Stimulated activated CD4-positive, alpha-beta T cell treated with anti-CD3 and anti-CD28 coated beads, Interleukin-2, amount 100 ng/mL, for 48 hours (primary cell): ENCODE results near the gene ST13.
A peak's percentile ranks its signal among the peaks of the same experiment; 100 is the strongest.
"Not testable (repeated sequence)": the region's sequence is repeated elsewhere in the genome, so short reads cannot be mapped to it uniquely, and the experiment has no call there.

Source experiments
- DNase-seq, 2 donors: peaks; one replicate each; pipeline ENCODE4 v3.0.0-alpha.2; 2020

ST13 gene

DNA sequence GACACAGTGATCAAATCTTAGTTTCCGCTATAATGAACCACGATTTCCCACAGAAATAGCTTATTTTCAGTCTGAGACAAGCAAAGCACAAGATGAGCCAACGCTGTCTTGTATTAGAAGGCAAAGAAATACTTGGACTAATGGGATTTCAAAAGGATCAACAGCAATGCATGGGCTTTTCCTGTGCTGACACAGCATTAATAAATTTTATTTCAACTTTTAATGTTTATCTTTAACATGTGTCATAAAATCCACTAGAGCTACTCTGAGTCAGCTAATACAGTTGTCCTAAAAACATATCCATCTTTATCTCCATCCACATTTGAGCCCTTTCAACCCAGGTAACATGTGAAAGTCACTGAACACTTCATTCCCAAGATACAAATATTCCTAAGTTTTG lies 21.8 kb downstream of the ST13 start:
- no peak for DNase-seq

DNA sequence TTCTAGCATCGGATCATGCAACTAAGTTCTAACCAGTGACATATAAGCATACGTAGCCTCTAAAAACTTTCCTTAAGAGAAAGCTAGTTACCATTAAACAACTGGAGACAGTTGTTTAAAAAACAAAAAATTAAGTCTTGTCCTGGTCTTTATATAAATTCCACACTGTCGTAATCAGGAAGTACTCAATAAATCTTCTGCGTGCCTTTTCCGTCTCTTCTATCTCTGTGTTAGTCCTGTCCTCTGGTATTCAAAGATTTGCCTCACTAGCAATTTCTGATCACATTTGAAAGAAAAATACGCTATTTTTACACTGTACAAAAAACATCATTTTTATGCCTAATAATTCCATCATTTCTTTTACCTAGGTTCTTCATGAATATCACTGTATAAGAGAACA lies 27.3 kb downstream of the ST13 start:
- DNase-seq: no peak

DNA sequence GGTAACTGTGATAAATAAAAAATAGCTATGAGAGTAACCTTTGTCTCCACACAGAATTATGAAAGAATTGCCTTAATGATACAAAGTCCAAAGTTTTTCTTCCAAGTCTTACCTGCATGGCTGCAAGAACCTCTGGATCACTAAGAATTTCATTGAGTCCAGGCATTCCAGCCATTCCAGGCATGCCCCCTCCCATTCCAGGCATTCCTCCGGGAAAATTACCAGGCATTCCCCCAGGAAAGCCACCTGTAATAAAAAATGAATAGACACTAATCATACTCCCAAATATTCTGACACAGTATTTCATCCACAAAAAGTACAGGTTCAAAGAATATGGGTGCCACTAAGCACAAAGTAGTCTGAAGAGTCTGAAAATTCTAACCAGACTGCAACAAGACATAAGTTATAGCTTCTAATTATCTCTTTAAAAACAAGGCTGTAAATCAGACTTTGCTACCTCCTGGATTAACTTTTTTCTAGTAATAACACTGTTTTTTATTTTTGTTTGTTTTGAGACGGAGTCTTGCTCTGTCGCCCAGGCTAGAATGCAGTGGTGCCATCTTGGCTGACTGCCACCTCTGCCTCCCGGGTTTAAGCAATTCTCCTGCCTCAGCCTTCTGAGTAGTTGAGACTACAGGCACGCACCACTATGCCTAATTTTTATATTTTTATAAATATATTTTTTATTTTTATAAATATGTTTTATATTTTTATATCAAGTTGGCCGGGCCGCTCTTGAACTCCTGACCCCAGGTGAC lies 29.3 kb downstream of the ST13 start:
- DNase-seq: no peak

DNA sequence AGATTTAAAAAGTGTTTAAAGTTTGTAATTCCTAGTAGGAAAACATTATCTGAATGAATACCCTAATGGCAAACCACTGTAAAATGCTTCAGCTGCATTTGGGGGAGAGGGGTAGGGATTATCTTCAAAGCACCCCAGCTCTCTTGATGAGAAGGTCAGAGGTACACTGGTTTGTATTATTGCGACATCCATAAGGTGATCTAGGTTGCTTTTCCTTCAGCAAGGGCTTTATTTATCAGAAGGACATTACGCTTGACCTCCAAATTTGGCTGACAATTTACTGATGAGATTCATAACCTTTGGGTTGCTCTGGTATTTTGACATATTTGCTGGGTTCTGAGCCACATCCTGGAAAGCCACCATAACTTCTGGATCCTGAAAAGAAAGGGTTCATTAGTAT lies 30.1 kb downstream of the ST13 start:
- DNase-seq: not testable (repeated sequence)

DNA sequence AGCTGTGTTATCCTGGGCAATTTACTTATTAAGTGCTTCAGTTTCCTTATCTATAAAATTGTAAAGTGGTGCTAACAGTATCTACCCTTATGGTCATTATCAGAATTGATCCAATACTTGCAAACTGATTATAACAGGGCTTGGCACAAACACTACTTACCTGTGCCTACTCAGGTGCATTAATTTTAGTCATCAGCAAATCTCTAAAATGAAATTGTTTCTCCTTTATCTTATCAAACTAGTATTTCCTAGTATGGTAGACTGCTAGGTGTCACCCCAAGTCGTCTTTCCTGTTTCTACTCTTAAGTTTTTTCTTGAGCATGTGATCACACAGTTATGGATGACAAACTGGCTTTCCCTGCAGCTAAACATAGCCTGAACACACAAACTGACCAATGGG lies 33.0 kb downstream of the ST13 start:
- no peak for DNase-seq

DNA sequence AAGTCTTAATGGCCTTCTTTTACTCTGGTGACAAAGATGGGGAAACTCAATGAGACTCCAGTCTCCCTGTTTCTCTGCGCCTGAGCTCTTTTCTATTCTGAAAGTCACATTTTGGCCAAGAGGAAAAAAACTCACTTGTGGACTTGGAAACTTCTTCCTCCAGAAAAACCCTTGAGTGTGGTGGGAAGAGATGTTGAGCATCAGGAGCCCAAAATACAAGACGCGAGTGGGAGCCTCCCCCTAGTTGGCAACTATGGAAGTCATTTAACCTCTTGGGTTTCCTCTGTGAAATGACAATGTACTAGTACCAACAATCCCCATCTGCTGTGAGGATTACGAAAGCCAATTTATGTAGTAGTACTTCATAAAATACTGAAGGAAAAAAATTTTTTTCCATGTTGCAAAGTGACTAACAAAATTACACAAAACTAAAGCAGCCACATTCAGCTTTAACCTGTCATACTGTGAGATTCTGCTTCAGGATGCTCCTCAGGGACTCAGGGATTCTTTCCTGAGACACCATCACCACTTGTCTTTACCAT lies 36.8 kb downstream of the ST13 start:
- DNase-seq: no peak

DNA sequence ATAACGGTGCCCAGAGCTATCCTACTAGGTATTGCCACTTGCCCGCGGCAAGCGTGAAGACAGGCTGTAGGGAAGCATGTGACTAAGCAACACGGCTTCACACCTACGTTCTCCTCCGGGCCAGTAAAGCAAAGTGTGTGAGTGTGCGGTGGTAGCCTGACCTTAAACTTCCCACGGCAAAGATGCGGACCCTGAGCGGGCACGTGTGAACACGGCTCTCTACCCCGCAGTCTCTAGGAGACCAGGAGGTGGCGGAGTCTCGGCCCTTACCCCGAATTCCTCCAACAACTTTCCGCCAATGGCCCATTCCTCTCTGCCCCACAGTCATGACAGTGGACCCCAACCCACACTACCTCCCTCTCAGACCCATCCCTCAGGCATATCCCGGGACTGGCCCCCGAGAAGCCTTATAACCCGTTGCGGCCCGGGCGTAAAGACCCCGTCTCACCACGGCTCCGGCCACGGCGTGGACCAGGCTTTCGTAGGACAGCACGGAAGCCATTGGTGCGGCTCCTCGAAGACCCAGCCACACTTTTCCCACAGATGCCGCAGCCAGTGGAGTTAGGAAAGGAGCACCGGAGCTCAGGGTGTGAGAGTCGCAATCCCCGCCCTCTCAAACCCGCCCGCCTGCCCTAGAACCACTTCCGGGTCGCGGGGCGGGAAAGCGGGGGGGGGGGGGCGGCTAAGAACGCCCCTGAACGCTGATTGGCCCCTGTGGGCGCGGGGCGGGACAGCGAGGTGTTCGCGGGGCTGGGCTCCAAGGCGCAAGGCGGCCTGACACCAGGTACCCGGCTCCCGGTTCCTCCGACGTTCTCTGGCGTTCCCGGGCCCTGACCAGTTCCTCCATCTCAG lies 37.5 kb downstream of the ST13 start, which contains the start of gene SLC25A17:
Gene SLC25A17, minus strand, starts transcription at position 600 of the 852 bp plus-strand sequence. Its CDS starts 98 bp downstream, at position 502.
- DNase-seq: peak; percentile 80 to 84

DNA sequence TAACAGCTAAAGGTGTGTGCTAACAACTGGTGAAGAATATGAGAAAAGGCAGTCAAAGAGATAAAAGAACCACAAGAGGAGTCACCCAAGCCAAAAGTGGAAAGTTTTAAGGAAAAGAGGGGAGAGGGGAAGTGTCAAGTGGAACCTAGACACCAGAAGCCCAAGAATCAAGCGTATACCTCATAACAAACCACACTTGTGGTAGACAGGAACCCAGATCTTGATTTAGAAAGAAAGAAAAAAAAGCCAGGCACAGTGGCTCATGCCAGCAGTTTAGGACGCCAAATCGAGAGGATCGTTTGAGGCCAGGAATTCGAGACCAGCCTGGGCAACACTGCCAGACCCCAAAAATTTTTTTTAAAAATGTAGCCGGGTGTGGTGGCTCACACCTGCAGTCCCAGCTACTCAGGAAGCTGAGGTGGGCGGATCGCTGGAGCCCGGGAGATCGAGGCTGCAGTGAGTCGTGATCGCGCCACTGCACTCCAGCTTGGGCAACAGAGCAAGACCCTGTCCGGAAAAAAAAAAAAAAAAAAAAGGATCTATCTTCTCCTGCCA lies 38.2 kb downstream of the ST13 start:
- DNase-seq: no peak

DNA sequence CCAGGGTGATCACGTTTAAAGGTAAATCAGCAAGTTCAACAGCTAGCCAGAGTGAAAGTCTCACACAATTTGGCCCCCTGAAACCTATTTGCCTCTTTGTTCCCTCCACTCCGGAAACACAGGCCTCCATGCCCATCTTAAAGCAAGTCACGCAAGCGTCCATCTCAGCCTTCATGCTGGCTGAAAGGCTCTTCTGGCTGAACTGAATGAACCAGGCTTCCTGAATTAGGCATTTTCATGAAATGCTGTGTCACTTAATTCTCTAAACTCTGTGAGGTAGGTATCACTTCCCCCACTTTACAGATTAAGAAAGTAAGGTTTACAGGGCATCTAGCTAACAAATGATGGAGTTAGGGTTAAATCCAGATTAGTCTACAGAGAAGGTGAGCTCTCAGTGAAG lies 38.7 kb downstream of the ST13 start:
- DNase-seq: no peak

DNA sequence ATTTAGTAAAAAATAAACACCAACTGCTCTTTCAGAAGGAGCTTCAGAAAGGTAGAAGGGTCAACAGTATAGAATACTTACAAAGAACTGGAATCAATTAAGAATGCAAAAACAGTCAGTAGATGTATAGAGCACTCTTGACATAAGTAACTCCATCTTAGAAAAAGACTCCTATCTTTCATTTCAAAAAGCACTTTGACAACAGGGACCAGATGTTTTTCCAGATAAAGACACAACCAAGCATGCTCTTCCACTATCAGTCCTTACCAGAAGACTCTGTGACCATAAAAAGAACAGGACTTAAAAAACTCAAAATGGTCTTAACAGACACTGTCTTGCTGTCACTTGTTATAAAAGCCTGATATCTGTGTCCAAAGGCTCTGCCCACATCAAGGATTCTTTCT lies 42.5 kb downstream of the ST13 start:
- DNase-seq: no peak

DNA sequence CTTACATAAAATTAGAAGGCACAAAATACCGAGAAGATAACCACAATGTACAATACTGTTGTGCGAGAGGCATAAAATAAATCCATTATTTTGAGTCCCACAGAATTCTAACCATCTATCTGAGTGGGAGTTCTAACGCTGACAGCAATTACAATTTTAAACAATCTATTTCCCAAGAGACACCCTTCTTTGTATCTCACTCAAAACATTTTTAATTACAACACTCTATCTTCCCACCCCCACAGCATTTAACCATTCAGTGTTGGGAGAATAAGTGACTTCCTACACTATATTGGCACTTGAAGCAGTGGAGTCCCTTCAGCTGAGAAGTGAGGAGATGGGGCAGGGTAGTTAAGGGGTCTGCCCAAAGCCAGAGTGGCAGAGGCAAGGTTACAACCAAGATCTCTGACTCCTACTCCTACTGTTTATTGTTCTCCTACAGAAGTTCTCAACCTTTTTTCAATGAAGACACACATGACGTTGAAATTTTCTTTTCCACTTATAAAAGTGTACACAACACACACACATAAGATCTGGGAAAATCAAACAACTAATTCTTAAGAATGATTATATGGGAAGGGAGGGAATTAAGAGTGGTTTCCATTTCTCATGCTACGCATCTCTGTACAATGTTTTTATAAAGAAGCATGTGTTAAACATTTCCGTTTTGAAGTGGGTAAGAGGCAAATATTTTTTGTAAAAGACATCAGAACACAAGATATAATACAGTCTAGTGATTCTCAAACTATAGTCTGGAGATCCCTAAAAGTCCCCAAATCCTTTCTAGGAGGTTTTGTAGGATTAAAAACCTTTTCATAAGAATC lies 48.2 kb downstream of the ST13 start:
- DNase-seq: no peak

DNA sequence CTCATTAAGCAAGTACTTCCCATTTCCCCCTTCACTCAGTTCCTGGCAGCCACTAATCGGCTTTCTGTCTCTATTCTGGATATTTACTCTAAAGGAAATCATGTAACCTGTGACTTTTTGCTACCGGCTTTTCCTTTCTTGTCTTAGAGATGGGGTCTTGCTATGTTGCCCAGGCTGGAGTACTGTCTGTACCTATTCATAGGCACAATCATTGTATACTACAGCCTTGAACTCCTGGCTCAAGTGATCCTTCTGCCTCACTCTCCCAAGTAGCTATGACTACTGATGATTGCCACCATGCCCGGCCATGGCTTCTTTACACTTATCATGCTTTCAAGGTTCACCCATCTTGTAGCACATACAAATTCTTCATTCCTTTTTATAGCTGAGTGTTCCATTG lies 49.7 kb downstream of the ST13 start:
- no peak for DNase-seq

DNA sequence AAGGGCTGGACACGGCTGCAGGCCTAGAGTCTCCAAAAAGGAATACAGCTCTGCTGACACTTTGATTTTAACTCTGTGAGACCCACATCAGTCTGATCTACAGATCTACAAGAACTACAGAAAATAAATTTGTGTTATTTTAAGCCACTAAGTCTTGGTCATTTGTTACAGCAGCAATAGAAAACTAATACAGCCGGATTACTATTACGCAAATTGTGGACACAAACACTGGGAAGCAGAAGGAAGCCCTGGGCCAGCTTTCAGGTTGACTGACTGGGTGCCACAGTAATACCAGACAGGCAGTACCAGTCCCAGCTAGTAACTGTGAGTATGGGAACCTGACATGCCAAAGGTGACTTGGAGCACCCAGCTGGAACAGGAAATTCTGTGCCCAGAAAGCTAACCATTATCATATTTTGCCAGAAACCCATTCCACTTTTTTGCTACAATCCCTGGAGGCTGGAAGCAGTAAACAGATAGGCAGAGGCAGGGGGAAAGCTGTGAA lies 50.7 kb downstream of the ST13 start:
- no peak for DNase-seq

DNA sequence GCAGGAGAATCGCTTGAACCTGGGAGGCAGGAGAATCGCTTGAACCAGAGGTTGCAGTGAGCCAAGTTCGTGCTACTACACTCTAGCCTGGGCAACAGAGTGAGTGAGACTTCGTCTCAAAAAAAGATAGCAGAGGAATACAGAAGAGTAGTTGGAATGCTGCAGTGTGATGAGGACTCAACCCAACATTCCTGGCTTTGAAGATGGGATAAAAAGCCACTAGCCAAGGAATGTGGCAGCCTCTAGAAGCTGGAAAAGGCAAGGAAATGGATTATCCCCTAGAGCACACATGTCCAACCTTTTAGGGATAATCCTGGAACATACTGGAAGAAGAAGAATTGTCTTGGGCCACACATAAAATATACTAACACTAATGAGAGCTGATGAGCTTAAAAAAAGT lies 51.2 kb downstream of the ST13 start:
- DNase-seq: no peak

DNA sequence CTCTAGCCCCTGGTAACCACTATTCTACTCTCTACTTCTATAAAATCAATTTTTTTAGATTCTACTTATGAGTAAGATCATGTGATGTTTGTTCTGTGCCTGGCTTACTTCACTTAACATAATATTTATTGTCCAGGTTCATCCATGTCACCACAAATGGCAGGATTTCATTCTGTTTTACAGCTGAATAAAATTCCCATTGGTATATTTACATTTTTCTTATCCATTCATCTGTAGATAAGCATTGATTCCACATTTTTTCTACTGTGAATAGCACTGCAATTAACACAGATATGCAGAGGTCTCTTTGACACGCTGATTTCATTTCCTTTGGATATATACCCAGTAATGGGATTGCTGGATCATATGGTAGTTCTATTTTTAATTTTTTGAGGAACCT lies 53.1 kb downstream of the ST13 start:
- DNase-seq: no peak

DNA sequence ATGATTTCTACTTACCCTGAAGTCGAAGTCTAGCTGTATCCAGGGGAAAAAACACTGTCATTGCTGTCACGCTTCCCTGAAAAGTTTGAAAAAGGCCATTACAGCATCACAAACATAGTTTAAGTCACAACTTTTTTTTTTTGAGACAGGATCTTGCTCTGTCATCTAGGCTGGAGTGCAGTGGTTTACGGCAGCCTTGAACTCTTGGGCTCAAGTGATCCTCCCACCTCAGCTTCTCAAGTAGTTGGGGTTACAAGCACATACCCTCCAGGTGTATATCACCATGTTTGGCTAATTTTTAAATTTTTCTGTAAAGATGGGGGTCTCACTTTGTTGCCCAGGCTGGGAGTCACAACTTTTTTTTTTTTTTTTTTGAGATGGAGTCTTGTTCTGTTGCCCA lies 57.4 kb downstream of the ST13 start:
- no peak for DNase-seq

DNA sequence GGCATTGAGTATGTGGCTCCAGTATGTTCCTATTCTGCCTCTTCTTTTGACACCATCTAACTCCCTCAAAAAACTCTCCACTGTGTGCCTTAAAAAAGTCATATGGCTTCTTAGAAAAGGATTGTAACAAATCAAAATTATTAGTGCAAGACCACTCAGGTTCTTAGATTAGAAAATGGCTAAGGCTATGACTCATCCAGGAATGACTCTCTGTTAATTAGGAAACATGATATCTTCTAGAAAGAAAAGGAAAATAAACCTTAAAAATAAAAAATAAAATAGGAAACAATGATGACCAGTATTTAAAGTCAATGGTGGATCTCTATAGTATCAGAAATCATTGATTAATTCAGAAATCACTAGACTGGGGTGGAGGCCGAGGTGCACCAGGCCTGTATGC lies 59.0 kb downstream of the ST13 start:
- no peak for DNase-seq

DNA sequence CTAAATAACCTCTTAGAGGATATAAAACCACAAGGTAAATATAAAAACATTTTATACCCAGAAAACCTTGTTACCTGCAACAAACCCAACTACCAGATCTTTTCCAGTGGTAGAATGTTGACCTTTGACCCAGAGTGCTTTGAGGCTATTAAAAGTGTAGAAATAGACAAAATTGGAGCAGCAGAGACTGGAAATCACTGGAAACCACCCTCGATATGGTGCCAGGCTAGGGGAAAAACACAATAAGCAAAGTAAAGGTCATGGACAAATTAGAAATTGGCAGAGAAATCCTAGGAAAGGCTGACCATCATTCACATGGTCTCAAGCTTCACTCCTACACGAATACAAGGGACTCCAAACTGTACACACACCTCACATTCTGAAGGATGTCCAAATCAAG lies 64.0 kb downstream of the ST13 start:
- no peak for DNase-seq

DNA sequence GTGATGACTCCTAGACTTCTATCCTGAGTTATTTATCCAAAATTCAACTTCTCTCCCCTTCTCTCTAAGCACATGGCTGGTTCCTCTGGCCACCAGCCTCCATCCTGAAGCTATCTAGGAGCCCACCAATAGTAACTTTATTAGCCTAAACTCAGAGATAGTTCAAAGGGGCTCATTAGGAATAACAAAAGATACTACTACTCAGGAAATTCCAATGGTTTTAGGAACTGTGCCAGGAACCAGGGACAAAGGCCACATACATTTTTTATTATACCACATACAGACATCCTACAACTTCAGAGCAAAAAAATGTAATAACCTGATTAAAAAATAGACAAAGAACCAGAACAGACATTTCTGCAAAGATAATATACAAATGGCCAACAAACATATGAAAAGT lies 65.2 kb downstream of the ST13 start:
- DNase-seq: no peak

DNA sequence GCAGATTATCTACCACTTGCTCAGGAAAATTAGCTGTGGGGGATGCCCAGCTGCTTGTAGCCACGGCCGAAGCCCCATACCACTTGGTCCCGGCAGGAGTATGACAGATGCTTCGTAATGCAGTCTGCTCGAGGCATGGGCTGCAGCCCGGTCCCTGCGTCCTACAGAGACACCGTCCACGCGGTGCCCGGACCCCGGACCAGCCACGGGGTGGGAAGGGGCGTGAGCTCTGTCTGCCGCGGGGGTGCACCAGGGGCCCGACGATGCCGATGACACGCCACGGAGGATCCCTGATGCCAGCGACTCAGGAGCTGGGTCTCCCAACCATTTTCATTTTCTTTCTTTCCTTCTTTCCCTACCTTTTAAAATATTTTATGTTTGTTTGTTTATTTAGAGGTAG lies 67.3 kb downstream of the ST13 start:
- no peak for DNase-seq

DNA sequence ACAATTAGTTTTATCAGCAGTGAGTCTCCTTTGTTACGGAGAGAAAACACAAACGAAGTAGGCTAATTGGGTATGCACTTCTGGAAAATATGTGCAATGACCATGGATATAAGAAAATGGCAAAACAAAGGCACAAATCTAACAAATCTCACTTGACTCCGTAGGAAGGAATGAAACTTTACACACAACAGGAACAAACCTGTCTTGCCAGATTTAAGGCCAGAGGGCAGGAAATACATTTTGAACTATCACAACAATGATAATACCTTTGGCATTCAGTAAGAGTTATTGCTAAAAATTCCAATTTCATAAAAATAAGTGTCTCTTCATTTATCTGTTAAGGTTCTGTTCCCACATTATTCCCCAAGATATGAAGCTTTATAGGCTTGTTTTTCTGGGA lies 73.9 kb downstream of the ST13 start:
- no peak for DNase-seq

DNA sequence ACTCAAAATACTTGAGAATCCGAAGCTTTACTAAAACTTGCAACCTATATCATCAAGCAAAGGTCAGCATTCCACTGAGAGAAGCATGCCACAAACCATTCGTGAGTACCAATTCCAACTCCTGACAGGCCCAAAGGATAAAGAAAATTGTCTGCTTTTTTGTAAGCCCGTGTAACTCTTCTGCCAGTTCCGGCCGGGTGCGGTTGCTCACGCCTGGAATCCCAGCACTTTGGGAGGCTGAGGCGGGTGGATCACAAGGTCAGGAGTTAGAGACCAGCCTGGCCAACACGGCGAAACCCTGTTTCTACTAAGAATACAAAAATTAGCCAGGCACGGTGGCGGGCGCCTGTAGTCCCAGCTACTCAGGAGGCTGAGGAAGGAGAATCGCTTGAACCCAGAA lies 74.7 kb downstream of the ST13 start:
- not testable (repeated sequence) for DNase-seq
